MM.1S (cell line): ENCODE measurements around the gene AQR.

ENCODE experiments used
- DNase-seq: peaks from one replicate; pipeline ENCODE4 v3.0.0-alpha.2; 2015
- H2AFZ ChIP-seq: fragments of 300-600 bp; sonication (generic); 2 replicates; pipeline ENCODE4 v1.6.0; 2016; ENCODE audit warnings: antibody characterized with exemption, low read length
- H3F3A ChIP-seq: fragments of 300-600 bp; sonication (generic); 2 replicates; pipeline ENCODE4 v1.6.1; 2016; ENCODE audit warnings: mild to moderate bottlenecking, antibody characterized with exemption, low read length, moderate library complexity, mixed read lengths; ENCODE audit not compliant: insufficient read depth
- H3K27ac ChIP-seq: fragments of 300-600 bp; sonication (generic); 2 replicates; pipeline ENCODE4 v1.5.1; 2016; ENCODE audit warnings: mild to moderate bottlenecking, low read length
- H3K27me3 ChIP-seq: fragments of 300-600 bp; sonication (generic); replicated peaks from 2 replicates; pipeline ENCODE4 v1.6.0; 2016; ENCODE audit warnings: low read length; ENCODE audit not compliant: insufficient read depth
- H3K36me3 ChIP-seq: fragments of 300-600 bp; sonication (generic); replicated peaks from 2 replicates; pipeline ENCODE4 v1.6.1; 2016; ENCODE audit warnings: mild to moderate bottlenecking, low read length, mixed read lengths; ENCODE audit not compliant: insufficient read depth
- H3K4me1 ChIP-seq: fragments of 300-600 bp; sonication (generic); 2 replicates; pipeline ENCODE4 v1.6.1; 2016; ENCODE audit warnings: low read length, mixed read lengths
- H3K4me2 ChIP-seq: fragments of 300-600 bp; sonication (generic); 2 replicates; pipeline ENCODE4 v1.6.0; 2016; ENCODE audit warnings: low read depth, low read length
- H3K4me3 ChIP-seq: fragments of 300-600 bp; sonication (generic); 2 replicates; pipeline ENCODE4 v1.5.1; 2016; ENCODE audit warnings: low read length, mixed read lengths
- H3K79me2 ChIP-seq: fragments of 300-600 bp; sonication (generic); 2 replicates; pipeline ENCODE4 v1.6.1; 2016; ENCODE audit warnings: mixed run types, low read length, mixed read lengths
- H3K9ac ChIP-seq: fragments of 300-600 bp; sonication (generic); 2 replicates; pipeline ENCODE4 v1.6.1; 2016; ENCODE audit warnings: low read length, mixed read lengths
- H3K9me2 ChIP-seq: fragments of 300-600 bp; sonication (generic); replicated peaks from 2 replicates; pipeline ENCODE4 v1.6.1; 2016; ENCODE audit warnings: mild to moderate bottlenecking, low read length, mixed read lengths; ENCODE audit not compliant: insufficient read depth
- H3K9me3 ChIP-seq: fragments of 300-600 bp; sonication (generic); replicated peaks from 2 replicates; pipeline ENCODE4 v1.6.1; 2016; ENCODE audit warnings: mild to moderate bottlenecking, low read length, mixed read lengths; ENCODE audit not compliant: insufficient read depth
- H4K20me1 ChIP-seq: fragments of 300-600 bp; sonication (generic); 2 replicates; pipeline ENCODE4 v1.6.1; 2016; ENCODE audit warnings: mild to moderate bottlenecking, low read length, moderate library complexity, mixed read lengths; ENCODE audit not compliant: insufficient read depth
- CTCF ChIP-seq: fragments of 300-600 bp; sonication (generic); IDR thresholded peaks from 2 replicates; pipeline ENCODE4 v1.5.1; 2016; ENCODE audit warnings: antibody characterized with exemption, low read length, mixed read lengths
- EZH2 ChIP-seq: fragments of 300-600 bp; sonication (generic); optimal IDR thresholded peaks from 2 replicates; pipeline ENCODE3; 2017; ENCODE audit warnings: low read depth, mild to moderate bottlenecking, antibody characterized with exemption, low read length, mixed read lengths
- EZH2phosphoT487 ChIP-seq: fragments of 300-600 bp; sonication (generic); IDR thresholded peaks from 2 replicates; pipeline ENCODE4 v1.6.1; 2018; ENCODE audit warnings: antibody characterized with exemption, low read length

The AQR gene

GRCh38 chr15:34993412-34993811, 23.9 kb upstream of the AQR start:
- H3K9ac ChIP-seq: no peak overlapping the region
- H3K4me3 ChIP-seq: no peak overlapping the region
- peak overlapping the region; percentile 55 for H2AFZ ChIP-seq

GRCh38 chr15:34988027-34988902, 18.7 kb upstream of the AQR start, which contains the start of gene ZNF770:
ZNF770 (minus strand) TSS chr15:34988287; CDS start chr15:34983434, 4,853 bp downstream.
- Histone ChIP-seq H3K27ac (peak within 1 kb of the TSS; percentile 81), H3K36me3 (peaks cover 4% of the 10 kb centered on the region; the same call in 1 of the 2 replicates), H3K4me2 (peak within 1 kb of the TSS; percentile 96), H3K9me2 (no peaks in the 10 kb centered on the region), H3K9ac (peak within 1 kb of the TSS; percentile 96), H3K4me1 (peaks cover 24% of the 10 kb centered on the region), H3K4me3 (peak within 1 kb of the TSS; percentile 93), H2AFZ (peak within 1 kb of the TSS; percentile 99), H3F3A (no peaks in the 10 kb centered on the region), H3K27me3 (no peaks in the 10 kb centered on the region), H3K9me3 (no peaks in the 10 kb centered on the region), H4K20me1 (no peaks in the 10 kb centered on the region), H3K79me2 (peaks cover 46% of the 10 kb centered on the region)
- TF ChIP-seq CTCF: no peak
- TF ChIP-seq EZH2: no peak
- no peak for TF ChIP-seq EZH2phosphoT487
- DNase-seq: peak; percentile 81

More at GRCh38 chr15:34993412-34993811, 23.9 kb upstream of the AQR start:
- no peak for TF ChIP-seq CTCF
- TF ChIP-seq EZH2phosphoT487: no peak
- TF ChIP-seq EZH2: no peak
- no peaks in the 10 kb centered on the region for H3K36me3 ChIP-seq
- H4K20me1 ChIP-seq: no peaks in the 10 kb centered on the region
- no peak for DNase-seq
- peaks cover 12% of the 10 kb centered on the region for H3F3A ChIP-seq
- H3K4me2 ChIP-seq: peak overlapping the region; percentile 35; the same call in 1 of the 2 replicates
- H3K9me3 ChIP-seq: no peaks in the 10 kb centered on the region
- no peaks in the 10 kb centered on the region for H3K79me2 ChIP-seq
- H3K4me1 ChIP-seq: peaks cover 25% of the 10 kb centered on the region
- peak overlapping the region; percentile 50; the same call in 1 of the 2 replicates for H3K27ac ChIP-seq
- no peaks in the 10 kb centered on the region for H3K27me3 ChIP-seq
- H3K9me2 ChIP-seq: no peaks in the 10 kb centered on the region

- H3K27me3 ChIP-seq: no peaks in the 10 kb centered on the region
- no peak for TF ChIP-seq EZH2
- no peak for TF ChIP-seq CTCF
These were observed 18.1 kb upstream of the AQR start for GRCh38 chr15:34987609-34988026.

More at GRCh38 chr15:34987609-34988026, 18.1 kb upstream of the AQR start:
- Histone ChIP-seq H3K79me2 (peaks cover 52% of the 10 kb centered on the region), H3K27ac (peak overlapping the region; percentile 81; the same call in 1 of the 2 replicates), H3K4me3 (peak overlapping the region; percentile 93), H3K4me1 (peaks cover 20% of the 10 kb centered on the region), H3F3A (no peaks in the 10 kb centered on the region), H3K9ac (peak overlapping the region; percentile 96), H2AFZ (peak overlapping the region; percentile 85), H3K36me3 (peaks cover 4% of the 10 kb centered on the region; the same call in 1 of the 2 replicates), H3K9me3 (no peaks in the 10 kb centered on the region), H3K9me2 (no peaks in the 10 kb centered on the region), H4K20me1 (no peaks in the 10 kb centered on the region), H3K4me2 (peak overlapping the region; percentile 96)
- no peak for DNase-seq
